ENCODE measurements around the gene LPP. TPM values are rescaled to one million over a fixed set of nuclear protein-coding genes. Genes with fewer than 3 reads are reported as not detected.
A peak's percentile ranks its signal among the peaks of the same experiment; 100 is the strongest.

The LPP gene
- polyA plus RNA-seq, 2 of the 4 experiments (the other 2 are of a cell fraction) = 11.0 to 30.8 TPM

DNA sequence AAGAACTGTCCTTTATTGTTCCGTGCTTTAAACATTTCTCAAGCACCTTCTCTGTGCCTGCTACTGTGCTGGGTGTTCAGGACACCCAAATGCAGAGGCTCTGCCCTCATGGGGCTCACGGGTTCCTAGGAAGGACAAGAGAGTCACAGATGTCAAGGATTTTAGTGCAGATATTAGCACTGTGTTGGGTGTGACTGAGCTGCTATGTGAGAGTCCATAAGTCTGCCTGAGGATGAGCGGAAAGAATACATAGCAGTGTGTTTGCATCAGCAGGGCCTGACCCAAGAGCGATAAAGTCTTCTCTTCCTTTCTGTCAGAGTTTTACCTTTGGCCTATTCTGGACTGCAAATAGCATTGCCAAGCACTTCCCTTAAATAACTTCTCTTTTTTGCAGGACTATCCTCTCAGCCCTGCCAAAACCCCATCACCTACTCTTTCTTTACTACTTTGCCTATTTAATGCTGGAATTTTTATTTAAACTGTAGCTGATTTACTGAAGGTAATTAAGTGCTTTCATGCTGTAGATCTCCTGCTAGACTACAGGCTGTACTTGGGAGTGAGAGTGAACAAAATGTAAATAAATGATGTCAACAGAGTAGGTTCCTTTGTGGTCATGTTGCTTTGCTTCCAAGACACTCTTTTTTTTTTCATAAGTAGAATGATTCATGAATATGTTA, 558.4 kb downstream of the LPP start:
- Histone ChIP-seq H3K27ac (peak overlapping the region in 1 of 2 experiments; percentile 52; a peak in 3 of 6 replicates), H3K9me3 (no peaks in the 10 kb centered on the region), H3K4me3 (no peak overlapping the region), H3K4me1 (peaks cover 29% of the 10 kb centered on the region), H3K4me2 (peak overlapping the region; percentile 54)
- ChIA-PET POLR2A (no interaction called here), CTCF (interaction anchor here (1.6 kb wide), 1 partner anchor 973 kb away, joined by 4 read pairs; no protein-coding TSS in a partner anchor)
- TF ChIP-seq, protein P1, sequence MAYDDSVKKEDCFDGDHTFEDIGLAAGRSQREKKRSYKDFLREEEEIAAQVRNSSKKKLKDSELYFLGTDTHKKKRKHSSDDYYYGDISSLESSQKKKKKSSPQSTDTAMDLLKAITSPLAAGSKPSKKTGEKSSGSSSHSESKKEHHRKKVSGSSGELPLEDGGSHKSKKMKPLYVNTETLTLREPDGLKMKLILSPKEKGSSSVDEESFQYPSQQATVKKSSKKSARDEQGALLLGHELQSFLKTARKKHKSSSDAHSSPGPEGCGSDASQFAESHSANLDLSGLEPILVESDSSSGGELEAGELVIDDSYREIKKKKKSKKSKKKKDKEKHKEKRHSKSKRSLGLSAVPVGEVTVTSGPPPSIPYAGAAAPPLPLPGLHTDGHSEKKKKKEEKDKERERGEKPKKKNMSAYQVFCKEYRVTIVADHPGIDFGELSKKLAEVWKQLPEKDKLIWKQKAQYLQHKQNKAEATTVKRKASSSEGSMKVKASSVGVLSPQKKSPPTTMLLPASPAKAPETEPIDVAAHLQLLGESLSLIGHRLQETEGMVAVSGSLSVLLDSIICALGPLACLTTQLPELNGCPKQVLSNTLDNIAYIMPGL (CRISPR knock-in tag; IDR thresholded peaks at IDR 0.05; ENCODE audit: borderline replicate concordance) = no peak
- TF ChIP-seq USF2 (IDR thresholded peaks at IDR 0.05) (no peak), MAFK (IDR thresholded peaks at IDR 0.05; ENCODE audit: partially characterized antibody) (no peak), BHLHE40 (IDR thresholded peaks at IDR 0.05; ENCODE audit: low read depth, low read length) (no peak), ZNF302 (CRISPR knock-in tag; IDR thresholded peaks at IDR 0.05) (no peak), FOSB (CRISPR knock-in tag; IDR thresholded peaks at IDR 0.05) (no peak), NFE2L2 (conservative IDR thresholded peaks at IDR 0.05; ENCODE audit: low read length) (no peak), RARB (CRISPR knock-in tag; IDR thresholded peaks at IDR 0.05) (no peak)
- TF ChIP-seq, protein P2, sequence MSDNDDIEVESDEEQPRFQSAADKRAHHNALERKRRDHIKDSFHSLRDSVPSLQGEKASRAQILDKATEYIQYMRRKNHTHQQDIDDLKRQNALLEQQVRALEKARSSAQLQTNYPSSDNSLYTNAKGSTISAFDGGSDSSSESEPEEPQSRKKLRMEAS (IDR thresholded peaks at IDR 0.05) = no peak
- FAIRE-seq (no peak), ATAC-seq (peak in 1 of 2 experiments; percentile 84; a peak in 3 of 6 replicates), DNase-seq (ENCODE audit: low read depth in 1 of 2, low spot score in 1 of 2) (peak in 1 of 2 experiments; percentile 25)
- WGBS (ENCODE audit: missing lambda C conversion rate) = 49% methylated on average over 4 of the region's 4 CpGs

DNA sequence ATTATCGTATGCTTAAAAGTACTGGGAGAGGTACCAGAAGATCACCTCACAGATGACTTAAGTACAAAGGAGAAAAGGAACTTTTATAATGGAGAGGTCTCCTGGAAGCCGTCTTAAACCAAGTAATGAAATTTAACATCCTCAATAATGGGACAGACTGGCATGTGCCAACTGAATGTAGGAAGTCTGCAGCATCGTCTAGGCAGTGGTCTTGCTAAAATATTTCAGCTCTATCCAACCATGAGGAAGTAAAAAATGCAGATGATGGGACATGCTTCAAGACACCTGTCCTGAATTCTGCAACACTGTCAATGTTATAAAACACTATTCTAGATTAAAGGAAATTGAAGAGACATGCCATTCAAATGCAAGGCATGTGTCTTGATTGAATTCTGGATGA, 559.0 kb downstream of the LPP start:
- POLR2A ChIA-PET = no interaction called here
- Histone ChIP-seq H3K4me3 (no peak overlapping the region), H3K27ac (no peak overlapping the region), H3K4me2 (peak overlapping the region; percentile 54; the same call in 1 of the 3 replicates), H3K4me1 (peaks cover 22% of the 10 kb centered on the region), H3K9me3 (no peaks in the 10 kb centered on the region)
- FAIRE-seq (no peak), DNase-seq (ENCODE audit: low read depth in 1 of 2, low spot score in 1 of 2) (no peak), ATAC-seq (no peak)
- CTCF ChIA-PET = interaction anchor here (0.9 kb wide), 1 partner anchor 25 kb away, joined by 3 read pairs; no protein-coding TSS in a partner anchor
- TF ChIP-seq, protein P3, sequence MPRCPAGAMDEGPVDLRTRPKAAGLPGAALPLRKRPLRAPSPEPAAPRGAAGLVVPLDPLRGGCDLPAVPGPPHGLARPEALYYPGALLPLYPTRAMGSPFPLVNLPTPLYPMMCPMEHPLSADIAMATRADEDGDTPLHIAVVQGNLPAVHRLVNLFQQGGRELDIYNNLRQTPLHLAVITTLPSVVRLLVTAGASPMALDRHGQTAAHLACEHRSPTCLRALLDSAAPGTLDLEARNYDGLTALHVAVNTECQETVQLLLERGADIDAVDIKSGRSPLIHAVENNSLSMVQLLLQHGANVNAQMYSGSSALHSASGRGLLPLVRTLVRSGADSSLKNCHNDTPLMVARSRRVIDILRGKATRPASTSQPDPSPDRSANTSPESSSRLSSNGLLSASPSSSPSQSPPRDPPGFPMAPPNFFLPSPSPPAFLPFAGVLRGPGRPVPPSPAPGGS (IDR thresholded peaks at IDR 0.05) = no peak
- TF ChIP-seq CTCF (IDR thresholded peaks at IDR 0.05) (no peak), RNF2 (IDR thresholded peaks at IDR 0.05; ENCODE audit: borderline replicate concordance, low read depth) (no peak), SREBF2 (IDR thresholded peaks at IDR 0.05) (no peak), ZNF302 (CRISPR knock-in tag; IDR thresholded peaks at IDR 0.05) (no peak), ESRRA (IDR thresholded peaks at IDR 0.05; ENCODE audit: borderline replicate concordance, low read length) (no peak), BHLHE40 (IDR thresholded peaks at IDR 0.05; ENCODE audit: low read depth, low read length) (no peak), HOXB5 (CRISPR knock-in tag; IDR thresholded peaks at IDR 0.05) (no peak), CBX2 (IDR thresholded peaks at IDR 0.05; ENCODE audit: borderline replicate concordance, low read depth) (no peak), GATA3 (IDR thresholded peaks at IDR 0.05; ENCODE audit: borderline replicate concordance) (no peak), FOSL2 (IDR thresholded peaks at IDR 0.05) (no peak), FOSL2 (CRISPR knock-in tag; IDR thresholded peaks at IDR 0.05) (no peak)
- TF ChIP-seq, protein P4, sequence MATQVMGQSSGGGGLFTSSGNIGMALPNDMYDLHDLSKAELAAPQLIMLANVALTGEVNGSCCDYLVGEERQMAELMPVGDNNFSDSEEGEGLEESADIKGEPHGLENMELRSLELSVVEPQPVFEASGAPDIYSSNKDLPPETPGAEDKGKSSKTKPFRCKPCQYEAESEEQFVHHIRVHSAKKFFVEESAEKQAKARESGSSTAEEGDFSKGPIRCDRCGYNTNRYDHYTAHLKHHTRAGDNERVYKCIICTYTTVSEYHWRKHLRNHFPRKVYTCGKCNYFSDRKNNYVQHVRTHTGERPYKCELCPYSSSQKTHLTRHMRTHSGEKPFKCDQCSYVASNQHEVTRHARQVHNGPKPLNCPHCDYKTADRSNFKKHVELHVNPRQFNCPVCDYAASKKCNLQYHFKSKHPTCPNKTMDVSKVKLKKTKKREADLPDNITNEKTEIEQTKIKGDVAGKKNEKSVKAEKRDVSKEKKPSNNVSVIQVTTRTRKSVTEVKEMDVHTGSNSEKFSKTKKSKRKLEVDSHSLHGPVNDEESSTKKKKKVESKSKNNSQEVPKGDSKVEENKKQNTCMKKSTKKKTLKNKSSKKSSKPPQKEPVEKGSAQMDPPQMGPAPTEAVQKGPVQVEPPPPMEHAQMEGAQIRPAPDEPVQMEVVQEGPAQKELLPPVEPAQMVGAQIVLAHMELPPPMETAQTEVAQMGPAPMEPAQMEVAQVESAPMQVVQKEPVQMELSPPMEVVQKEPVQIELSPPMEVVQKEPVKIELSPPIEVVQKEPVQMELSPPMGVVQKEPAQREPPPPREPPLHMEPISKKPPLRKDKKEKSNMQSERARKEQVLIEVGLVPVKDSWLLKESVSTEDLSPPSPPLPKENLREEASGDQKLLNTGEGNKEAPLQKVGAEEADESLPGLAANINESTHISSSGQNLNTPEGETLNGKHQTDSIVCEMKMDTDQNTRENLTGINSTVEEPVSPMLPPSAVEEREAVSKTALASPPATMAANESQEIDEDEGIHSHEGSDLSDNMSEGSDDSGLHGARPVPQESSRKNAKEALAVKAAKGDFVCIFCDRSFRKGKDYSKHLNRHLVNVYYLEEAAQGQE (IDR thresholded peaks at IDR 0.05) = no peak
- TF ChIP-seq, protein P5, sequence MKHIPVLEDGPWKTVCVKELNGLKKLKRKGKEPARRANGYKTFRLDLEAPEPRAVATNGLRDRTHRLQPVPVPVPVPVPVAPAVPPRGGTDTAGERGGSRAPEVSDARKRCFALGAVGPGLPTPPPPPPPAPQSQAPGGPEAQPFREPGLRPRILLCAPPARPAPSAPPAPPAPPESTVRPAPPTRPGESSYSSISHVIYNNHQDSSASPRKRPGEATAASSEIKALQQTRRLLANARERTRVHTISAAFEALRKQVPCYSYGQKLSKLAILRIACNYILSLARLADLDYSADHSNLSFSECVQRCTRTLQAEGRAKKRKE (CRISPR knock-in tag; IDR thresholded peaks at IDR 0.05; ENCODE audit: low read depth) = no peak
- WGBS (ENCODE audit: missing lambda C conversion rate) = 71% methylated on average over 3 of the region's 3 CpGs
